GM21619 (cell line): ENCODE results near the gene ARHGAP1.
"Not testable (repeated sequence)": the region's sequence is repeated elsewhere in the genome, so short reads cannot be mapped to it uniquely, and the experiment has no call there.

Source experiments
- ATAC-seq: cut with Tn5 transposase; IDR thresholded peaks from one replicate; pipeline ENCODE4 v1.9.1; 2021; ENCODE audit not compliant: unreplicated experiment

The ARHGAP1 gene

GRCh38 chr11:46675288-46675851, 25.0 kb downstream of the ARHGAP1 start:
- ATAC-seq, result no peak

GRCh38 chr11:46674463-46675287, 25.7 kb downstream of the ARHGAP1 start:
- ATAC-seq, result no peak

- no peak for ATAC-seq
Observed at GRCh38 chr11:46673713-46674462, 26.5 kb downstream of the ARHGAP1 start.

- ATAC-seq, result no peak
Observed at GRCh38 chr11:46672381-46672839, 28.0 kb downstream of the ARHGAP1 start.

- no peak for ATAC-seq
Observed at GRCh38 chr11:46671958-46672315, 28.5 kb downstream of the ARHGAP1 start.

GRCh38 chr11:46670521-46670920, 29.9 kb downstream of the ARHGAP1 start:
- not testable (repeated sequence) for ATAC-seq

- ATAC-seq, result no peak
Observed at GRCh38 chr11:46669711-46670139, 30.7 kb downstream of the ARHGAP1 start.

GRCh38 chr11:46668480-46669085, 31.8 kb downstream of the ARHGAP1 start:
- ATAC-seq, result no peak

GRCh38 chr11:46667043-46667481, 33.4 kb downstream of the ARHGAP1 start:
- ATAC-seq, result no peak

- no peak for ATAC-seq
Observed at GRCh38 chr11:46666516-46666915, 33.9 kb downstream of the ARHGAP1 start.

GRCh38 chr11:46665356-46665755, 35.1 kb downstream of the ARHGAP1 start:
- no peak for ATAC-seq

GRCh38 chr11:46664612-46665011, 35.8 kb downstream of the ARHGAP1 start:
- ATAC-seq, result no peak

- no peak for ATAC-seq
Observed at GRCh38 chr11:46663277-46663940, 37.0 kb downstream of the ARHGAP1 start.

GRCh38 chr11:46662366-46662765, 38.1 kb downstream of the ARHGAP1 start:
- ATAC-seq, result no peak

GRCh38 chr11:46661836-46662235, 38.6 kb downstream of the ARHGAP1 start:
- no peak for ATAC-seq

- ATAC-seq, result no peak
Observed at GRCh38 chr11:46659908-46660307, 40.5 kb downstream of the ARHGAP1 start.

- no peak for ATAC-seq
Observed at GRCh38 chr11:46658259-46658658, 42.2 kb downstream of the ARHGAP1 start.

- ATAC-seq, result no peak
Observed at GRCh38 chr11:46657186-46657585, 43.2 kb downstream of the ARHGAP1 start.

GRCh38 chr11:46655631-46656030, 44.8 kb downstream of the ARHGAP1 start:
- no peak for ATAC-seq

- ATAC-seq, result no peak
Observed at GRCh38 chr11:46649180-46649738, 51.2 kb downstream of the ARHGAP1 start.
